ENCODE measurements around the gene CHGA.

- TF ChIP-seq, protein P1, sequence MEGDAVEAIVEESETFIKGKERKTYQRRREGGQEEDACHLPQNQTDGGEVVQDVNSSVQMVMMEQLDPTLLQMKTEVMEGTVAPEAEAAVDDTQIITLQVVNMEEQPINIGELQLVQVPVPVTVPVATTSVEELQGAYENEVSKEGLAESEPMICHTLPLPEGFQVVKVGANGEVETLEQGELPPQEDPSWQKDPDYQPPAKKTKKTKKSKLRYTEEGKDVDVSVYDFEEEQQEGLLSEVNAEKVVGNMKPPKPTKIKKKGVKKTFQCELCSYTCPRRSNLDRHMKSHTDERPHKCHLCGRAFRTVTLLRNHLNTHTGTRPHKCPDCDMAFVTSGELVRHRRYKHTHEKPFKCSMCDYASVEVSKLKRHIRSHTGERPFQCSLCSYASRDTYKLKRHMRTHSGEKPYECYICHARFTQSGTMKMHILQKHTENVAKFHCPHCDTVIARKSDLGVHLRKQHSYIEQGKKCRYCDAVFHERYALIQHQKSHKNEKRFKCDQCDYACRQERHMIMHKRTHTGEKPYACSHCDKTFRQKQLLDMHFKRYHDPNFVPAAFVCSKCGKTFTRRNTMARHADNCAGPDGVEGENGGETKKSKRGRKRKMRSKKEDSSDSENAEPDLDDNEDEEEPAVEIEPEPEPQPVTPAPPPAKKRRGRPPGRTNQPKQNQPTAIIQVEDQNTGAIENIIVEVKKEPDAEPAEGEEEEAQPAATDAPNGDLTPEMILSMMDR (IDR thresholded peaks at IDR 0.05; ENCODE audit: poor library complexity, severe bottlenecking) = no peak
- TF ChIP-seq POLR2AphosphoS5 (IDR thresholded peaks at IDR 0.05) (no peak), EP300 (conservative IDR thresholded peaks at IDR 0.05; ENCODE audit: poor library complexity, severe bottlenecking) (no peak), REST (IDR thresholded peaks at IDR 0.05; ENCODE audit: borderline replicate concordance) (no peak), EZH2 (IDR thresholded peaks at IDR 0.05; ENCODE audit: borderline replicate concordance, insufficient read depth, low read length, poor library complexity, severe bottlenecking) (no peak), TAF1 (IDR thresholded peaks at IDR 0.05; ENCODE audit: low read depth) (no peak), SMC3 (conservative IDR thresholded peaks at IDR 0.05; ENCODE audit: poor library complexity) (no peak)
Observed at GRCh38 chr14:92938235-92938875, 15.4 kb downstream of the CHGA start.

All from neural cell (in vitro differentiated cells).